ENCODE measurements around the gene TLCD4. TPM values are rescaled to one million over a fixed set of nuclear protein-coding genes. Genes with fewer than 3 reads are reported as not detected.

Gene TLCD4
- total RNA-seq, 1 experiment from 2014 or later, result 2.0 TPM

- ChIA-PET POLR2A (interaction anchor here (0.6 to 0.7 kb wide), 2 partner anchors 282 to 353 kb away, joined by 4 read pairs; no protein-coding TSS in a partner anchor), CTCF (interaction anchor here (1.2 kb wide), 1 partner anchor 47 kb away, joined by 3 read pairs; no protein-coding TSS in a partner anchor)
- peaks cover 9% of the 10 kb centered on the region for H3K4me1 Mint-ChIP-seq
- no peaks in the 10 kb centered on the region for H3K36me3 Mint-ChIP-seq
- H3K4me3 Mint-ChIP-seq, result no peak overlapping the region
- H3K27me3 Mint-ChIP-seq (ENCODE audit: low read depth), result no peaks in the 10 kb centered on the region
- TF ChIP-seq ZNF232 (CRISPR knock-in tag; IDR thresholded peaks at IDR 0.05) (no peak), AR (CRISPR knock-in tag; IDR thresholded peaks at IDR 0.05) (no peak), SMAD4 (CRISPR knock-in tag; IDR thresholded peaks at IDR 0.05) (no peak), USF2 (CRISPR knock-in tag; IDR thresholded peaks at IDR 0.05) (no peak), TCF7 (CRISPR knock-in tag; IDR thresholded peaks at IDR 0.05; ENCODE audit: low read depth) (no peak), KAT7 (CRISPR knock-in tag; IDR thresholded peaks at IDR 0.05; ENCODE audit: borderline replicate concordance) (no peak), GABPB1 (CRISPR knock-in tag; IDR thresholded peaks at IDR 0.05) (no peak), RORB (CRISPR knock-in tag; IDR thresholded peaks at IDR 0.05) (no peak), CREM (CRISPR knock-in tag; IDR thresholded peaks at IDR 0.05) (no peak), ATF3 (CRISPR knock-in tag; conservative IDR thresholded peaks at IDR 0.05) (no peak), ATF6 (CRISPR knock-in tag; IDR thresholded peaks at IDR 0.05) (no peak), MXD4 (CRISPR knock-in tag; IDR thresholded peaks at IDR 0.05; ENCODE audit: borderline replicate concordance) (no peak), HMGA2 (CRISPR knock-in tag; IDR thresholded peaks at IDR 0.05) (no peak), NFYB (CRISPR knock-in tag; conservative IDR thresholded peaks at IDR 0.05; ENCODE audit: low read depth) (no peak), FOXK1 (CRISPR knock-in tag; IDR thresholded peaks at IDR 0.05) (no peak), E2F4 (CRISPR knock-in tag; IDR thresholded peaks at IDR 0.05; ENCODE audit: borderline replicate concordance, low read depth) (no peak)
- no peak overlapping the region for H3K27ac Mint-ChIP-seq
- ATAC-seq (no peak), DNase-seq (ENCODE audit: low spot score) (no peak)
- H3K9me3 Mint-ChIP-seq, result no peaks in the 10 kb centered on the region
These were observed 15.6 kb downstream of the TLCD4 start for GRCh38 chr1:95132762-95133161.

GRCh38 chr1:95133687-95134086 lies 16.5 kb downstream of the TLCD4 start:
- Mint-ChIP-seq H3K4me3 (no peak overlapping the region), H3K36me3 (no peaks in the 10 kb centered on the region), H3K27ac (no peak overlapping the region), H3K4me1 (peaks cover 9% of the 10 kb centered on the region), H3K27me3 (ENCODE audit: low read depth) (no peaks in the 10 kb centered on the region), H3K9me3 (no peaks in the 10 kb centered on the region)
- ChIA-PET POLR2A (no interaction called here), CTCF (no interaction called here)
- DNase-seq (ENCODE audit: low spot score) (no peak), ATAC-seq (no peak)
- no peak for TF ChIP-seq RORB (CRISPR knock-in tag; IDR thresholded peaks at IDR 0.05)
- no peak for TF ChIP-seq PREB (CRISPR knock-in tag; IDR thresholded peaks at IDR 0.05; ENCODE audit: borderline replicate concordance)
- TF ChIP-seq CDX4 (CRISPR knock-in tag; IDR thresholded peaks at IDR 0.05; ENCODE audit: borderline replicate concordance), result no peak
- no peak for TF ChIP-seq NFATC4 (CRISPR knock-in tag; IDR thresholded peaks at IDR 0.05)
- no peak for TF ChIP-seq AFF4 (CRISPR knock-in tag; IDR thresholded peaks at IDR 0.05; ENCODE audit: borderline replicate concordance)
